ENCODE results near the gene NOTCH2.

DNA sequence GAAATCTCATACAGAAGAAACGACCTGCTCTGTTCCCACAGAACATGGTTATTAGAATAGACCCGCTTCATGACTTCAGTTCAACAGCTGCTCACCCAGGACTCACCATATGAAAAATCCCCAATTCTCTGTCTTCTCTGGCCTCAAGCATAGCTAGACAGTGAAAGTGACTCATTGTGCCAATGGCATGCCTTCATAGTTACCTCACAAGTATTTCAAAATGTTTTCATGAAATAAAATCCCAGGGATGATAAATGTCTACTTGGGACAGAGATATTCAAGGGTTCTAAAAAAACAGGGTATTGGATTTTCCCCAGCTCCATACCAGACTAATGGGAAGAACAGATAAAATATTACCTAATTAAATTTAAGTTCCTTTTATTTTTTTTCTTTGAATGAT is 82.3 kb downstream of the NOTCH2 start:
- no peak for TF ChIP-seq CTCF (IDR thresholded peaks at IDR 0.05)
- TF ChIP-seq POLR2A (IDR thresholded peaks at IDR 0.05), result no peak
